Thoracic aorta endothelial cell (primary cell): ENCODE results near the gene GIPC2. TPM values are rescaled to one million over a fixed set of nuclear protein-coding genes. Genes with fewer than 3 reads are reported as not detected.

ENCODE experiments used
- small RNA-seq: library from RNA; depleted of rRNA; stranded (forward); fragments of <200 nt; gene quantifications from one replicate; pipeline ENCODE3, GENCODE V24; 2012
- total RNA-seq: library from RNA; depleted of rRNA; stranded (reverse); fragments of >200 nt; gene quantifications from 2 replicates; pipeline ENCODE4 v1.2.3, GENCODE V29; 2012

The GIPC2 gene, protein sequence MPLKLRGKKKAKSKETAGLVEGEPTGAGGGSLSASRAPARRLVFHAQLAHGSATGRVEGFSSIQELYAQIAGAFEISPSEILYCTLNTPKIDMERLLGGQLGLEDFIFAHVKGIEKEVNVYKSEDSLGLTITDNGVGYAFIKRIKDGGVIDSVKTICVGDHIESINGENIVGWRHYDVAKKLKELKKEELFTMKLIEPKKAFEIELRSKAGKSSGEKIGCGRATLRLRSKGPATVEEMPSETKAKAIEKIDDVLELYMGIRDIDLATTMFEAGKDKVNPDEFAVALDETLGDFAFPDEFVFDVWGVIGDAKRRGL
- 19.3 and 30.9 TPM in 2 replicates for total RNA-seq

DNA sequence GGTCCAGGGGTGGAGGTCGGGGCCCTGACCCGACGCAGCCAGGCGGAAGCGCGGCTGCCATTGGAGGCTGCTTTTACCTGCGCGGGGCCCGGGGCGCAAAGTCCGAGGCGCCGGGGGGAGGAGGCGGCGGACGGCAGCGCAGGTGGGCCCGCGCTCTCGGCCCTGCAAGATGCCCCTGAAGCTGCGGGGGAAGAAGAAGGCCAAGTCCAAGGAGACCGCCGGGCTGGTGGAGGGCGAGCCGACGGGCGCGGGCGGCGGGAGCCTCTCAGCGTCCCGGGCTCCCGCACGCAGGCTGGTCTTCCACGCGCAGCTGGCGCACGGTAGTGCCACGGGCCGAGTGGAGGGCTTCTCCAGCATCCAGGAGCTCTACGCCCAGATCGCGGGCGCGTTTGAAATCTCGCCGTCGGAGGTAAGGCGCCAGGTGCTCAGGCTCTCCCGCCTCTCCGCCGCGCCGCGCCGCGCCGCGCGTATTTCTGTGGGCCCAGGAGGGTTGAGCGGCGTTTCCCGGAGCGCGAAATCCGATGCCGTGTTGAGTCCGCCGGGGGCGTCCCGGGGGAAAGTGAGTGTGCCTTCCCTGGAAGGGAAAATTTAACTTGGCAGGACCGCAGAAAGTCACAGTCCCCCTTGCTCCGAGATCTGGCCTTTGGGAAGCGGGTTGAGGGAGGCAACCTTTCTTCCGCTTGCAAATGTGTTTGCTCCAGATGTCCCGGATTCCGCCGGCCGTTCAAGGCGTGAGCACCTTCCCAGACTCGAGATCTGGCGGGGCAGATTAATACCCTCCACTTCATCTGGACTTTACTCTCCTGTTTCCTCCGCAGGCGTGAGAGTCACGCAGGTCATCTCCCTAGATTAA lies at the start of gene GIPC2:
GIPC2 (plus strand) TSS at position 41 of the 853 bp plus-strand sequence; CDS start at position 170, 129 bp downstream.

DNA sequence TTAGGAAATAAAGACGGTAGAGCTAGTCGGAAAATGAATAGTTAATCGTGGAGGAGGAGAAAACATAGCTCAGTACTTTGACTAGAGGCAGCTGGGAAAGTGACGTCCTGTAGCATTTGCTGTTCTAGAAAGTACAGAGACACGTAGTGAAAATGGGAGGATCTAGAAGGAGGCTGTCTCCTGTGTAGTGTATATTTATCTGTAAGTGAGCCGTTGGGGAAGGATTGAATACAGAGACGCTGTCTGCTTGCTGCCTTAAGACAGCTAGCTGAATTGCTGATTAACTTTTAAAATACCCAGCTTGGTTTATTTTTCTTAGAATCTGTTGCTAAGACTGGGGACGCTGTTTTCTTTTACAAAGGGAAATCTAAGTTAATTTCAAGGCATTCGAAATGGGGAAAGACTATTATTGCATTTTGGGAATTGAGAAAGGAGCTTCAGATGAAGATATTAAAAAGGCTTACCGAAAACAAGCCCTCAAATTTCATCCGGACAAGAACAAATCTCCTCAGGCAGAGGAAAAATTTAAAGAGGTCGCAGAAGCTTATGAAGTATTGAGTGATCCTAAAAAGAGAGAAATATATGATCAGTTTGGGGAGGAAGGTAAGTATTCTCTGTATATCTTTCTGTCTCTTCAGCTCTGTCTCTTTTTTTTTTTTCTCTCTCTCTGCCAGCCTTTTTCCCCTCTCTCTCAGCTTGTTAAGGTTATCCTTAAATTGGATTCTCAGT lies 40.9 kb upstream of the GIPC2 start, which contains the start of gene DNAJB4:
DNAJB4 (plus strand) TSS at position 221 of the 729 bp plus-strand sequence; CDS start at position 393, 172 bp downstream.

Small RNA genes within 50 kb of the gene (small RNA-seq; reads per million reads assigned to genes)
- gene AC103591.3 (2.1 reads per million, percentile 51 among the genes with 10 or more reads in this experiment), gene RNA5SP22 (not detected), gene RNU6-1102P (not detected)

Other genes with a start within 250 kb of the GIPC2 start
- gene NEXN, start 157.3 kb upstream of the GIPC2 start, total RNA-seq, result 3.8 and 6.1 TPM in 2 replicates
- 199 and 239 TPM in 2 replicates for gene FUBP1, start 66.9 kb upstream of the GIPC2 start, total RNA-seq
- 200 and 255 TPM in 2 replicates for gene DNAJB4, start 41.0 kb upstream of the GIPC2 start, total RNA-seq